H9 (cell line): Measurements from ENCODE around the gene TFR2. TPM values are rescaled to one million over a fixed set of nuclear protein-coding genes. Genes with fewer than 3 reads are reported as not detected.

Experiments
- DNase-seq: peaks from one replicate; pipeline ENCODE4 v3.0.0-alpha.2; 2017
- H2AFZ ChIP-seq: one replicate; pipeline ENCODE4 v1.6.1; 2013; ENCODE audit warnings: mild to moderate bottlenecking, low read length, control low read depth, moderate library complexity
- H2AK5ac ChIP-seq: 2 replicates; pipeline ENCODE4 v1.6.1; 2013; ENCODE audit warnings: low read length, control low read depth, mixed read lengths; ENCODE audit not compliant: insufficient read length
- H2BK120ac ChIP-seq: one replicate; pipeline ENCODE4 v1.6.1; 2013; ENCODE audit warnings: low read depth, mild to moderate bottlenecking, low read length, control low read depth, inconsistent platforms; ENCODE audit not compliant: poor library complexity, severe bottlenecking
- H2BK12ac ChIP-seq: 2 replicates; pipeline ENCODE4 v1.6.1; 2013; ENCODE audit warnings: low read length, control low read depth, mixed read lengths, low read depth; ENCODE audit not compliant: insufficient read length
- H2BK15ac ChIP-seq: 2 replicates; pipeline ENCODE4 v1.6.1; 2013; ENCODE audit warnings: low read depth, low read length, control low read depth
- H2BK20ac ChIP-seq: one replicate; pipeline ENCODE4 v1.6.1; 2013; ENCODE audit warnings: low read depth, mild to moderate bottlenecking, low read length, control low read depth, inconsistent platforms; ENCODE audit not compliant: poor library complexity, severe bottlenecking
- H2BK5ac ChIP-seq: 2 replicates; pipeline ENCODE4 v1.6.1; 2013; ENCODE audit warnings: low read length, control low read depth, mixed read lengths; ENCODE audit not compliant: insufficient read length
- H3K14ac ChIP-seq: 2 replicates; pipeline ENCODE4 v1.6.1; 2013; ENCODE audit warnings: low read length, control low read depth; ENCODE audit not compliant: insufficient read depth
- H3K18ac ChIP-seq: 2 replicates; pipeline ENCODE4 v1.6.1; 2013; ENCODE audit warnings: low read depth, mild to moderate bottlenecking, mixed read lengths, low read length, control low read depth; ENCODE audit not compliant: insufficient read length
- H3K23ac ChIP-seq: 2 replicates; pipeline ENCODE4 v1.6.1; 2013; ENCODE audit warnings: low read length, control low read depth, mixed read lengths, low read depth; ENCODE audit not compliant: insufficient read length
- H3K23me2 ChIP-seq: 2 replicates; pipeline ENCODE4 v1.6.1; 2013; ENCODE audit warnings: low read depth, mild to moderate bottlenecking, mixed read lengths, low read length, control low read depth; ENCODE audit not compliant: insufficient read length, poor library complexity, severe bottlenecking
- H3K27ac ChIP-seq: 2 replicates; pipeline ENCODE4 v1.5.1; 2013; ENCODE audit warnings: low read length, control low read depth, mixed read lengths, low read depth; ENCODE audit not compliant: insufficient read length
- H3K27me3 ChIP-seq: 2 replicates; pipeline ENCODE4 v1.6.1; 2013; ENCODE audit warnings: low read length, control low read depth, inconsistent platforms; ENCODE audit not compliant: insufficient read depth
- H3K4ac ChIP-seq: 2 replicates; pipeline ENCODE4 v1.6.1; 2013; ENCODE audit warnings: low read depth, mild to moderate bottlenecking, control low read depth, inconsistent platforms, low read length, moderate library complexity
- H3K4me1 ChIP-seq: 2 replicates; pipeline ENCODE4 v1.6.1; 2013; ENCODE audit warnings: low read length, control low read depth, inconsistent platforms; ENCODE audit not compliant: insufficient read depth
- H3K4me2 ChIP-seq: 2 replicates; pipeline ENCODE4 v1.6.1; 2013; ENCODE audit warnings: low read length, control low read depth, mixed read lengths; ENCODE audit not compliant: insufficient read length, insufficient read depth
- H3K56ac ChIP-seq: 2 replicates; pipeline ENCODE4 v1.6.1; 2013; ENCODE audit warnings: low read depth, mild to moderate bottlenecking, mixed read lengths, low read length, control low read depth; ENCODE audit not compliant: insufficient read length
- H3K79me1 ChIP-seq: 2 replicates; pipeline ENCODE4 v1.6.1; 2013; ENCODE audit warnings: low read depth, mild to moderate bottlenecking, moderate library complexity, low read length, control low read depth, inconsistent platforms; ENCODE audit not compliant: insufficient read depth, poor library complexity, severe bottlenecking
- H3K79me2 ChIP-seq: 2 replicates; pipeline ENCODE4 v1.6.1; 2013; ENCODE audit warnings: low read length, control low read depth, inconsistent platforms; ENCODE audit not compliant: insufficient read depth
- H3K9ac ChIP-seq: 2 replicates; pipeline ENCODE4 v1.6.1; 2013; ENCODE audit warnings: low read length, control low read depth, mixed read lengths; ENCODE audit not compliant: insufficient read length; ENCODE audit errors: extremely low read depth
- H3K9me3 ChIP-seq: one replicate; pipeline ENCODE4 v1.6.1; 2013; ENCODE audit warnings: low read depth, low read length, inconsistent platforms; ENCODE audit not compliant: control insufficient read depth
- H3T11ph ChIP-seq: one replicate; pipeline ENCODE4 v1.6.1; 2013; ENCODE audit warnings: mild to moderate bottlenecking, low read length, control low read depth, inconsistent platforms
- H4K20me1 ChIP-seq: one replicate; pipeline ENCODE4 v1.6.1; 2013; ENCODE audit not compliant: control insufficient read depth, insufficient read length, insufficient read depth
- H4K5ac ChIP-seq: 2 replicates; pipeline ENCODE4 v1.6.1; 2013; ENCODE audit warnings: low read depth, mild to moderate bottlenecking, mixed read lengths, low read length, control low read depth; ENCODE audit not compliant: insufficient read length
- H4K8ac ChIP-seq: replicated peaks from 2 replicates; pipeline ENCODE4 v1.6.1; 2013; ENCODE audit warnings: low read length, control low read depth, mixed read lengths, low read depth; ENCODE audit not compliant: insufficient read length
- H4K91ac ChIP-seq: 2 replicates; pipeline ENCODE4 v1.6.1; 2013; ENCODE audit warnings: low read depth, mild to moderate bottlenecking, moderate library complexity, mixed read lengths, low read length, control low read depth; ENCODE audit not compliant: insufficient read length
- H3K27ac Mint-ChIP-seq, 3 experiments: 2 replicates in 2 of 3; 3 replicates in 1 of 3; pipeline ENCODE4 v1.8.0; 2020 to 2021; ENCODE audit warnings: mixed read lengths in 3 of 3, mild to moderate bottlenecking in 1 of 3, moderate library complexity in 1 of 3
- H3K27me3 Mint-ChIP-seq: 2 replicates; pipeline ENCODE4 v1.8.0; 2021; ENCODE audit warnings: low read depth, mild to moderate bottlenecking, moderate library complexity, mixed read lengths
- H3K36me3 Mint-ChIP-seq, 3 experiments: 2 replicates in 2 of 3; 3 replicates in 1 of 3; pipeline ENCODE4 v1.8.0; 2020 to 2021; ENCODE audit warnings: low read depth in 3 of 3, mixed read lengths in 3 of 3; ENCODE audit not compliant: insufficient read depth in 1 of 3
- H3K4me1 Mint-ChIP-seq, 2 experiments: 2 replicates each; pipeline ENCODE4 v1.8.0; 2020; ENCODE audit warnings: mixed read lengths in 2 of 2
- H3K4me3 Mint-ChIP-seq, 2 experiments: 2 replicates in 1 of 2; 3 replicates in 1 of 2; pipeline ENCODE4 v1.8.0; 2020 to 2021; ENCODE audit warnings: mild to moderate bottlenecking in 2 of 2, mixed read lengths in 2 of 2, moderate library complexity in 1 of 2
- H3K9me3 Mint-ChIP-seq, 2 experiments: 2 replicates in 1 of 2; 3 replicates in 1 of 2; pipeline ENCODE4 v1.8.0; 2020; ENCODE audit warnings: mild to moderate bottlenecking in 2 of 2, mixed read lengths in 2 of 2, moderate library complexity in 1 of 2
- CTCF ChIP-seq: fragments of 200-600 bp; sonication (generic); conservative IDR thresholded peaks from 3 replicates; pipeline ENCODE4 v1.8.0; 2021; ENCODE audit warnings: antibody characterized with exemption, mild to moderate bottlenecking
- WGBS: extraction: QIAGEN DNeasy Blood & Tissue Kit; methylation state at CpG from one replicate; pipeline ENCODE4 v1.1.7; 2013; ENCODE audit warnings: missing lambda C conversion rate, low lambda C conversion rate, mixed read lengths; ENCODE audit not compliant: insufficient read length; ENCODE audit errors: extremely low coverage; 5-methylcytosine and 5-hydroxymethylcytosine counted together
- total RNA-seq: library from RNA; stranded (reverse); gene quantifications from 2 replicates; pipeline ENCODE4 v1.2.1, GENCODE V29; 2021

The TFR2 gene
- total RNA-seq, 1 experiment from 2014 or later = 2.3 TPM

GRCh38 chr7:100604976-100605911 is 36.1 kb downstream of the TFR2 start:
- H4K8ac ChIP-seq = no peak overlapping the region
- Mint-ChIP-seq H3K4me1 (peaks cover 30 to 49% of the 10 kb centered on the region in 2 experiments), H3K27ac (no peak overlapping the region; a peak in 1 of 7 replicates), H3K4me3 (peak overlapping the region; percentile 70 to 89), H3K9me3 (no peaks in the 10 kb centered on the region), H3K36me3 (peaks cover 0 to 22% (median 13%) of the 10 kb centered on the region in 3 experiments; a peak in 5 of 7 replicates), H3K27me3 (peaks cover 25% of the 10 kb centered on the region)
- H3K4ac ChIP-seq = no peak overlapping the region
- no peak overlapping the region for H4K91ac ChIP-seq
- no peak overlapping the region for H2BK120ac ChIP-seq
- H2BK5ac ChIP-seq = no peak overlapping the region
- no peak overlapping the region for H2BK20ac ChIP-seq
- H3K27me3 ChIP-seq = no peaks in the 10 kb centered on the region
- no CpG with 5 or more reads among the region's 68 CpGs for WGBS
- H3K18ac ChIP-seq = peak overlapping the region; percentile 40
- no peaks in the 10 kb centered on the region for H3K9me3 ChIP-seq
- no peak overlapping the region for H3K9ac ChIP-seq
- no peak overlapping the region for H2BK15ac ChIP-seq
- H3K4me2 ChIP-seq = peak overlapping the region; percentile 93
- H2BK12ac ChIP-seq = no peak overlapping the region
- H3K23me2 ChIP-seq = peaks cover 35% of the 10 kb centered on the region
- no peak overlapping the region for H3T11ph ChIP-seq
- H2AFZ ChIP-seq = no peak overlapping the region
- no peaks in the 10 kb centered on the region for H3K79me2 ChIP-seq
- H4K20me1 ChIP-seq = no peaks in the 10 kb centered on the region
- H3K79me1 ChIP-seq = no peaks in the 10 kb centered on the region
- no peak overlapping the region for H3K56ac ChIP-seq
- H3K4me1 ChIP-seq = peaks cover 4% of the 10 kb centered on the region; the same call in 1 of the 2 replicates
- no peak overlapping the region for H3K27ac ChIP-seq
- TF ChIP-seq CTCF = no peak
- no peak overlapping the region for H3K23ac ChIP-seq
- H4K5ac ChIP-seq = no peak overlapping the region
- DNase-seq = peak; percentile 67
- peak overlapping the region; percentile 60; the same call in 1 of the 2 replicates for H3K14ac ChIP-seq
- H2AK5ac ChIP-seq = no peak overlapping the region
